Upper lobe of left lung (tissue), 6 donors: ENCODE results near the gene ANKRD34A. TPM values are rescaled to one million over a fixed set of nuclear protein-coding genes. Genes with fewer than 3 reads are reported as not detected.
"Not testable (repeated sequence)": the region's sequence is repeated elsewhere in the genome, so short reads cannot be mapped to it uniquely, and the experiment has no call there.

Source experiments
- ATAC-seq, 2 donors: fragments of 200-7000 bp; cut with Tn5 transposase; one replicate each; pipeline ENCODE4 v1.9.1; 2022; ENCODE audit warnings: mild to moderate bottlenecking in 2 of 2, moderate library complexity in 2 of 2; ENCODE audit not compliant: low FRiP score in 2 of 2
- DNase-seq, 2 donors: peaks; one replicate each; pipeline ENCODE4 v3.0.0-alpha.2; 2019 to 2020
- H3K27ac ChIP-seq, 4 donors: fragments of 200-600 bp; sonication (generic); one replicate each; pipeline ENCODE4 v1.5.1; 2016 to 2019
- H3K27me3 ChIP-seq, 4 donors: fragments of 200-600 bp; sonication (generic); one replicate each; pipeline ENCODE4 v1.5.1; 2017 to 2019
- H3K36me3 ChIP-seq, 4 donors: fragments of 200-600 bp; sonication (generic); one replicate each; pipeline ENCODE4 v1.5.1; 2016 to 2019
- H3K4me1 ChIP-seq, 4 donors: fragments of 200-600 bp; sonication (generic); one replicate each; pipeline ENCODE4 v1.5.1; 2018 to 2019
- H3K4me3 ChIP-seq, 4 donors: fragments of 200-600 bp; sonication (generic); one replicate each; pipeline ENCODE4 v1.5.1; 2017 to 2019; ENCODE audit warnings: mild to moderate bottlenecking in 2 of 4, moderate library complexity in 1 of 4
- H3K9me3 ChIP-seq, 4 donors: fragments of 200-600 bp; sonication (generic); one replicate each; pipeline ENCODE4 v1.5.1; 2018 to 2019
- EP300 ChIP-seq, 4 donors: sonication (generic); formaldehyde crosslinking; IDR thresholded peaks; one replicate each; pipeline ENCODE4 v1.5.1; 2017; ENCODE audit warnings: antibody characterized with exemption in 4 of 4, control low read depth in 2 of 4
- POLR2A ChIP-seq, 4 donors: fragments of 450-650 bp; IDR thresholded peaks; one replicate each; pipeline ENCODE4 v1.5.1; 2016 to 2017; ENCODE audit warnings: antibody characterized with exemption in 4 of 4, mild to moderate bottlenecking in 2 of 4
- POLR2AphosphoS5 ChIP-seq, 2 donors: sonication (generic); formaldehyde crosslinking; IDR thresholded peaks; one replicate each; pipeline ENCODE4 v1.5.1; 2017; ENCODE audit warnings: antibody characterized with exemption in 2 of 2
- WGBS, 2 donors: methylation state at CpG; one replicate each; pipeline ENCODE4 v1.1.5; 2017 to 2018; 5-methylcytosine and 5-hydroxymethylcytosine counted together
- total RNA-seq, 6 donors: library from RNA; depleted of rRNA in 4 of 6; stranded (reverse); fragments of >200 nt in 4 of 6; gene quantifications; one replicate each; pipeline versions ENCODE4 v1.1.0 to v1.2.1, GENCODE V29; 2016 to 2021
- TF ChIP-seq, protein P1 (sequence below), 6 experiments: fragments of 450-650 bp in 4 of 6; fragments of 200-600 bp in 2 of 6; sonication (generic) in 2 of 6; IDR thresholded peaks; one replicate each; pipeline ENCODE4 v1.5.1; 2016 to 2019; ENCODE audit warnings: antibody characterized with exemption in 6 of 6
- donor health status: DM: no; HTN: no; CAD: no; lungs with moderate emphysema.
- donor health status: DM: no; HTN: yes; CAD: no; lungs with severe emphysema.

Gene ANKRD34A
- total RNA-seq, 6 donors from 2014 or later: 0.30 to 2.6 (median 0.73) TPM

DNA sequence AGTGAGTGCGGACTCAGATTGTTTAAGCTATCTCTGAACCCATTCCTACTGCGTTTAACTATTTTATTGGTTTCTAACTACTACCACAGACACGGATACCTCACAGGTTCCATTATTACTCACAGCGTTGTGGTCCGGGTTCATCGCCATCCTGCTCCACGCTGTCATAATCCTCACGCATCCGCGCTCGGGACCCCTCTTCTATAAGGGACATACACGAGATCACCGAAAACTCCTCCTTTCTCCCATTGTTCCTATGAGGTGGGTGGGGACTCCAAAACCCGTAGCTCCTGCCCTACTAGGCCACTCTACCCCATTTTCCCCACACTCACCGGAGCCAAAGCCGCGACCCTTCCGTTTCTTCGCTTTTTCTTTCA is 37.7 kb downstream of the ANKRD34A start:
- peak overlapping the region; percentile 87 to 97 (median 95) for H3K27ac ChIP-seq
- no peaks in the 10 kb centered on the region for H3K9me3 ChIP-seq
- WGBS, 2 donors: 6% methylated on average over 19 of the region's 19 CpGs
- H3K4me1 ChIP-seq: peaks cover 10 to 22% (median 19%) of the 10 kb centered on the region in 4 donors
- H3K4me3 ChIP-seq: peak overlapping the region; percentile 53 to 70 (median 66)
- H3K36me3 ChIP-seq: peaks cover 0 to 20% (median 6%) of the 10 kb centered on the region in 4 donors
- TF ChIP-seq EP300 (IDR thresholded peaks at IDR 0.05): no peak
- TF ChIP-seq, protein P1, sequence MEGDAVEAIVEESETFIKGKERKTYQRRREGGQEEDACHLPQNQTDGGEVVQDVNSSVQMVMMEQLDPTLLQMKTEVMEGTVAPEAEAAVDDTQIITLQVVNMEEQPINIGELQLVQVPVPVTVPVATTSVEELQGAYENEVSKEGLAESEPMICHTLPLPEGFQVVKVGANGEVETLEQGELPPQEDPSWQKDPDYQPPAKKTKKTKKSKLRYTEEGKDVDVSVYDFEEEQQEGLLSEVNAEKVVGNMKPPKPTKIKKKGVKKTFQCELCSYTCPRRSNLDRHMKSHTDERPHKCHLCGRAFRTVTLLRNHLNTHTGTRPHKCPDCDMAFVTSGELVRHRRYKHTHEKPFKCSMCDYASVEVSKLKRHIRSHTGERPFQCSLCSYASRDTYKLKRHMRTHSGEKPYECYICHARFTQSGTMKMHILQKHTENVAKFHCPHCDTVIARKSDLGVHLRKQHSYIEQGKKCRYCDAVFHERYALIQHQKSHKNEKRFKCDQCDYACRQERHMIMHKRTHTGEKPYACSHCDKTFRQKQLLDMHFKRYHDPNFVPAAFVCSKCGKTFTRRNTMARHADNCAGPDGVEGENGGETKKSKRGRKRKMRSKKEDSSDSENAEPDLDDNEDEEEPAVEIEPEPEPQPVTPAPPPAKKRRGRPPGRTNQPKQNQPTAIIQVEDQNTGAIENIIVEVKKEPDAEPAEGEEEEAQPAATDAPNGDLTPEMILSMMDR (IDR thresholded peaks at IDR 0.05): no peak
- TF ChIP-seq POLR2AphosphoS5 (IDR thresholded peaks at IDR 0.05): no peak
- TF ChIP-seq POLR2A (IDR thresholded peaks at IDR 0.05): no peak
- no peaks in the 10 kb centered on the region for H3K27me3 ChIP-seq
- peak; percentile 2 to 3 for ATAC-seq
- no peak for DNase-seq

DNA sequence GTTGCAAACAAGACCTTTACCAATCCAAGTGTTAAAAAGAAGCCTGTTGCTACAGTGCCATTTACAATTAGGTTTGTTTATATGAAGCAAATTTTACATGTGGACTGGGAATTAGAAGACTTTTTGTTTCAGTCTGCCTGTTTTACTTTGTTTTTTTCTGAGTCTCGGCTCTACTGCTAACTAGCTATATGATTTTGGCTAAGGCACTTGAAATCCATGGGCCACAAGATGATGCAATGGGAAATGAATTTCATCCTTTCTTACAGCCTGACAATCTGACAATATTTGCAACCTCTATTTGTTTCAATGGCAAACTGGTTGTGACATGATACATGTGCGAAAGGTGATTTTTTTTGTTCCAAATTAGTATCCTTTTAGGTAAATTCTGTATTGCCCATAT is 42.1 kb downstream of the ANKRD34A start:
- Histone ChIP-seq H3K27ac (no peak overlapping the region), H3K36me3 (peaks cover 0 to 20% (median 6%) of the 10 kb centered on the region in 4 donors), H3K9me3 (no peaks in the 10 kb centered on the region), H3K4me1 (peaks cover 24 to 35% (median 28%) of the 10 kb centered on the region in 4 donors), H3K27me3 (no peaks in the 10 kb centered on the region), H3K4me3 (no peak overlapping the region)
- 70 to 74% methylated on average over 2 of the region's 2 CpGs for WGBS, 2 donors
- DNase-seq: no peak
- no peak for ATAC-seq
- TF ChIP-seq, protein P1 (IDR thresholded peaks at IDR 0.05): no peak
- no peak for TF ChIP-seq POLR2AphosphoS5 (IDR thresholded peaks at IDR 0.05)
- TF ChIP-seq POLR2A (IDR thresholded peaks at IDR 0.05): no peak
- TF ChIP-seq EP300 (IDR thresholded peaks at IDR 0.05): no peak

DNA sequence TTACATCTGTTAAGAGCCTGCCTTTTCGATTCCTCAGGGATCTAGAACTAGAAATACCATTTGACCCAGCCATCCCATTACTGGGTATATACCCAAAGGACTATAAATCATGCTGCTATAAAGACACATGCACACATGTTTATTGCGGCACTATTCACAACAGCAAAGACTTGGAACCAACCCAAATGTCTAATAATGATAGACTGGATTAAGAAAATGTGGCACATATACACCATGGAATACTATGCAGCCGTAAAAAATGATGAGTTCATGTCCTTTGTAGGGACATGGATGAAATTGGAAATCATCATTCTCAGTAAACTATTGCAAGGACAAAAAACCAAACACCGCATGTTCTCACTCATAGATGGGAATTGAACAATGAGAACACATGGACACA is 44.1 kb downstream of the ANKRD34A start:
- peaks cover 20 to 28% (median 24%) of the 10 kb centered on the region in 4 donors for H3K4me1 ChIP-seq
- H3K27ac ChIP-seq, H3K27me3 ChIP-seq, H3K9me3 ChIP-seq, DNase-seq, H3K4me3 ChIP-seq, ATAC-seq: not testable (repeated sequence)
- H3K36me3 ChIP-seq: peaks cover 0 to 25% (median 1%) of the 10 kb centered on the region in 4 donors
- 94 to 100% methylated on average over 1 to 3 of the region's 4 CpGs for WGBS, 2 donors

DNA sequence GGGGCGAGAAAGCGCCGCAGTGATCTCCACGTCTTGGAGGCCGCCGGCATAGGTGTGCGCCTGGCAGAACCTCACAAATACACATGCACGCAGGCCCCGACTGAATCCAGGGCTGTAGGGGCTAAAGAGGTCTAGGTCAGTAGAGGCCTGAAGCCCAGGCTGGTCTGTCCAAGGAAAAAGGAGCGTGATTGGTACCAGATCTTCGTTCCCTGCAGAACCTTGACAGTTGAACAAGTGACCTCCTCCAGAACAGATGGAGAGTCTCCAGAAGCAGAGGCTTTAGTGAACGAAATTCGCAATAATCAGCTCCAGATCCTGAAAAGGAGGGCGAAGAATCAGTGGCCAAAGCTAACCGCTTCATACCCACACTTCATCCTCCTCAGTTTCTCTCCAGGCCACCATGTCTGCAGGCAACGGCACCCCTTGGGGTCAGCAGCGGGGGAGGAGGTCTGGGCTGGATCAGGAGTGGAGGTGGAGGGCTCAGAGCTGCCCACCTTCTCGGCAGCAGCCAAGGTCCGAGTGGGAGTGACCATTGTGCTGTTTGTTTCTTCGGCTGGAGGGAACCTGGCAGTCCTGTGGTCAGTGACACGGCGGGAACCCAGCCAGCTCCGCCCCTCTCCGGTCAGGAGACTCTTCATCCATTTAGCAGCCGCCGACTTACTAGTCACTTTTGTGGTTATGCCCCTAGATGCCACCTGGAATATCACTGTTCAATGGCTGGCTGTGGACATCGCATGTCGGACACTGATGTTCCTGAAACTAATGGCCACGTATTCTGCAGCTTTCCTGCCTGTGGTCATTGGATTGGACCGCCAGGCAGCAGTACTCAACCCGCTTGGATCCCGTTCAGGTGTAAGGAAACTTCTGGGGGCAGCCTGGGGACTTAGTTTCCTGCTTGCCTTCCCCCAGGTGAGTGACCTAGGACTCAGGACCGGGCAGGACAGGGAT is 45.1 kb downstream of the ANKRD34A start:
- Histone ChIP-seq H3K4me3 (peak overlapping the region; percentile 70 to 88 (median 80)), H3K27me3 (no peaks in the 10 kb centered on the region), H3K9me3 (no peaks in the 10 kb centered on the region), H3K4me1 (peaks cover 20 to 28% (median 24%) of the 10 kb centered on the region in 4 donors), H3K27ac (peak overlapping the region; percentile 85 to 95 (median 87)), H3K36me3 (peaks cover 0 to 34% (median 5%) of the 10 kb centered on the region in 4 donors)
- peak; percentile 88 for DNase-seq
- ATAC-seq: peak; percentile 59 to 76
- TF ChIP-seq, protein P1 (IDR thresholded peaks at IDR 0.05): no peak
- TF ChIP-seq POLR2A (IDR thresholded peaks at IDR 0.05): peak in 2 of 4 donors; percentile 3 to 21
- no peak for TF ChIP-seq POLR2AphosphoS5 (IDR thresholded peaks at IDR 0.05)
- TF ChIP-seq EP300 (IDR thresholded peaks at IDR 0.05): no peak
- WGBS, 2 donors: 2 to 6% methylated on average over 15 to 32 of the region's 33 CpGs

DNA sequence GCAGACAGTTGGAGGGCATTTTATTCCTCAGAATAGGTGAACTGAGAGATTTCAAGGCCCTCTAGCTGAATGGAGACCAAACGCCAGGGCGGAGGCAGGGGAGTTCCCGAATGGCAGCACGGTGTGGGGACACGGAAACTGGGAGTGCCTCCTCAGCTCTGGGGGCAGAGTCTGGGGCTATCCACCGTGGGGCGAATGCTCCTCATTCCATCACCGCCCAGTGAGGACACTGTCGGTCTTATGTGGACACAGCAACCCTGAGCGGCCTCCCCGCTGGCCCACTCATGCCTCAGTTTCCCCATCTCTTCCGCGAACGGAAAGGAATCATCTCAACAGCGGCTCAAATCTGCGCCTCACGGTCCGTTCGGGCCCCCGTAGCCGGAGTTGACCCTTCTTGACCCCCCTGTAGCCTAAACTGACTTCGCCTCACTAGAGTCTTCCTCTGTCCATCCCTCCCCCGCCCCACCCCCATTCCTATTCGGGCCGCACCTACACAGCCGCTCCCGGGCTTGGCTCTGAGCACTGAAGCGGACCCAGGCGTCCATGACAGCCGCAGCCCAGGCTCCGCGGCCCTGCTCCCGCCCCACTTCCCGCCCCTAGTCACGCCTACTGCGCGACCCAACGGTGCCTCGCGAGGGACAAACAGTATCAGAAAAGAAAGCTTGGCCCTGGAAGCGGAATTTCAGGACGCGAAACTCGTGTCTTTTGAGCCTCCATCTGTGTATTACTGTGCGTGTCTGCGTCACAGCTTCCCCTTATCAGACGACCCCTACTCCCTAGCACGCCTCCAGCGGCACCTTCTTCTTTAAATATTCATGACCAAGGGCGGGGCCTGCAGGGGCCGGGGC is 46.0 kb downstream of the ANKRD34A start, which contains the start of gene PEX11B:
PEX11B (minus strand) TSS at position 574 of the 848 bp plus-strand sequence; CDS start at position 545, 29 bp downstream.
- Histone ChIP-seq H3K4me3 (peak within 1 kb of the TSS; percentile 70 to 88 (median 80)), H3K36me3 (peaks cover 0 to 30% (median 5%) of the 10 kb centered on the region in 4 donors), H3K27me3 (no peaks in the 10 kb centered on the region), H3K4me1 (peaks cover 20 to 28% (median 24%) of the 10 kb centered on the region in 4 donors), H3K27ac (peak within 1 kb of the TSS; percentile 85 to 95 (median 87)), H3K9me3 (no peaks in the 10 kb centered on the region)
- DNase-seq (peak; percentile 92 to 98), ATAC-seq (peak; percentile 98)
- WGBS, 2 donors: 0 to 1% methylated on average over 28 to 38 of the region's 51 CpGs
- TF ChIP-seq EP300 (IDR thresholded peaks at IDR 0.05) (peak in 2 of 4 donors; percentile 47 to 54), POLR2AphosphoS5 (IDR thresholded peaks at IDR 0.05) (peak; percentile 76 to 93), POLR2A (IDR thresholded peaks at IDR 0.05) (peak in 3 of 4 donors; percentile 29 to 67 (median 46))
- TF ChIP-seq, protein P1 (IDR thresholded peaks at IDR 0.05): no peak
